Lung microvascular endothelial cell (primary cell): ENCODE measurements around the gene TMCC2. TPM values are rescaled to one million over a fixed set of nuclear protein-coding genes. Genes with fewer than 3 reads are reported as not detected.
A peak's percentile ranks its signal among the peaks of the same experiment; 100 is the strongest.
"Not testable (repeated sequence)": the region's sequence is repeated elsewhere in the genome, so short reads cannot be mapped to it uniquely, and the experiment has no call there.

Experiments used
- DNase-seq, 2 donors: peaks; one replicate each; pipeline versions ENCODE4 v3.0.0 to v3.0.0-alpha.2; 2010; ENCODE audit warnings: low read depth in 2 of 2
- total RNA-seq: library from RNA; depleted of rRNA; stranded (reverse); fragments of >200 nt; gene quantifications from 2 replicates; pipeline ENCODE4 v1.2.1, GENCODE V29; 2014

Gene TMCC2
- total RNA-seq, 1 donor from 2014 or later, result 0.40 TPM

- no peak for DNase-seq
Measured at GRCh38 chr1:205279986-205280385, 52.2 kb downstream of the TMCC2 start.

GRCh38 chr1:205280666-205281395 is 53.1 kb downstream of the TMCC2 start:
- not testable (repeated sequence) for DNase-seq

DNA sequence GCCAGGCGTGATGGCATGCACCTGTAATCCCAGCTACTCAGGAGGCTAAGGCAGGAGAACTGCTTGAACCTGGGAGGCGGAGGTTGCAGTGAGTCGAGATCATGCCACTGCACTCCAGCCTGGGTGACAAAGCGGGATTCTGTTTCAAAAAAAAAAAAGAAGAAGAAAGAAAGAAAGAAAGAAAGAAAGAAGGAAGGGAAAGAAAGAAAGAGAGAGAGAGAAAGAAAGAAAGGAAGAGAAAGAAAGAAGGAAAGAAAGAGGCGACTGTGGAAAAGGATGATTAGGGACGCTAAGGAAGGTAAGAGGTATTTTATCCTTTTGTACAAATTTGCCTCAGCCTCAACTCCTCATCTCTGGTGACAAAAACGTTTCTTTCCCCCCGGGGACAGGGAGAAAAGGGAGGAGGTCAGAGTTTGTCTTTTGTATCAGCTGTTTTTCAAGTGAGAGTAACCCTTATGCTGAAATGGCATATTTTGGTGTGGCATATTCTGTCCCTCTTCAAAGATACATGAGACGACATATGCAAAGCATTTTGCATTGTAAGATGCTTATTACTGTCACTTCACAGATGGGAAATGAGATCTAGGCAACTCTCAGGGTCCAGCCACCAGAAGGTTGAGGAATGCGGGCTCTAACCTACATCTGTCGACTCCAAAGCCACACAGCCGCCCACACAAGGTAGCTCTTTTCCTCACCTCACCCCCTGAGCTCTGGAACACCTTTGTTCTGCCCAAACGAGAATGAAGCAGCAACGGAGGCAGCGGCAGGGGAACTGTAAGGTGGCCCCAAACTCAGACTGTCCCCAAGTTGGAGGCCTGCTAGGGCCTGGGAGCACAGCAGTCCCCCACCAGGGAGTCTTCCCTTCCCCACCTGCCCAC is 55.8 kb downstream of the TMCC2 start:
- no peak for DNase-seq

GRCh38 chr1:205284420-205285144 is 56.8 kb downstream of the TMCC2 start:
- DNase-seq, result peak; percentile 93 to 99

DNA sequence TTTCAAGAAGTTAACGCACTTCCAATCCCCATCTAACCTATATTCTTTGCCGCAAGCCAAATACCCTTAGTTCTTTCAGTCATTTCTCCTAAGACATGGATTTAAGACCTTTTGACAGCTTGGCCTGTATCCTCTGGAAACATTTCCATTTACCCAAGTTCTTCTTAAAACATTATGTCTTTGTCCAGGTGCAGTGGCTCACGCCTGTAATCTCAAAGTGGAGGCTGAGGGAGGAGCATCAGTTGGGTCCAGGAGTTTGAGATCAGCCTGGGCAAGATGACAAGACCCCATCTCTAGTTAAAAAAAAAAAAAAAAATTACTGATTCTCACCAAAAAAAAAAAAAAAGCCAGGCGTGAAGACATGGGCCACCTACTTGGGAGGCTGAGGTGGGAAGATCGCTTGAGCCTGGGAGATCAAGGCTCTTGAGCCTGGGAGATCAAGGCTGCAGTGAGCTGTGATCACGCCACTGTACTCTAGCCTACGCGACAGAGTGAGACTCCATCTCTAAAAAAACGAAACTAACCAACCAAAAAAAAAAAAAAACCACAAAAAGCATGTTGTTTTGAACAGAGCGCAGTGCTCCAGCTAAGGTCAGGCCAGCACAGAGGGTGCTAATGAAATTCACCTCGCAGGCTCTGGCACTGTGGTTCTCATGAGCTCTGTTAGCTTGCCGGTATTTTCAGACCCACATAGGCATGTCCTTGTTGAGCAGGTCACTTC is 57.8 kb downstream of the TMCC2 start:
- DNase-seq, result no peak

GRCh38 chr1:205286335-205286950 is 58.7 kb downstream of the TMCC2 start:
- DNase-seq, result no peak

- no peak for DNase-seq
Measured at GRCh38 chr1:205287076-205287475, 59.3 kb downstream of the TMCC2 start.

GRCh38 chr1:205287767-205288559 is 60.2 kb downstream of the TMCC2 start:
- DNase-seq, result peak; percentile 38 to 54

DNA sequence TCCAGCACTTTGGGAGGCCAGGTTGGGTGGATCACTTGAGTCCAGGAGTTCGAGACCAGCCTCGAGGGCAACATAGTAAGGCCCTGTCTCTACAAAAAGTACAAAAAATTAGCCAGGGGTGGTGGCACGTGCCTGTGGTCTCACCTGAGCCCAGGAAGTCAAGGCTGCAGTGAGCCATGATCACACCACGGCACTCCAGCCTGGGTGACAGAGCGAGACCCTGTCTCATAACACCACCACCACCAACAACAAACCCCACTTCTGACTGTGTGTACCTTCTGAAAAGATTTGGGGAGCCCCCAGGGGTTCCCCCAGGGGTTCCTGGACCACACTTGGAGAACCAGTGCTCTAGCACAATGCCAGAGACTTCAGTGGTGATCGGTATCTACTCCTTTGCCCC is 63.9 kb downstream of the TMCC2 start:
- no peak for DNase-seq

GRCh38 chr1:205293350-205294074 is 65.8 kb downstream of the TMCC2 start:
- no peak for DNase-seq

DNA sequence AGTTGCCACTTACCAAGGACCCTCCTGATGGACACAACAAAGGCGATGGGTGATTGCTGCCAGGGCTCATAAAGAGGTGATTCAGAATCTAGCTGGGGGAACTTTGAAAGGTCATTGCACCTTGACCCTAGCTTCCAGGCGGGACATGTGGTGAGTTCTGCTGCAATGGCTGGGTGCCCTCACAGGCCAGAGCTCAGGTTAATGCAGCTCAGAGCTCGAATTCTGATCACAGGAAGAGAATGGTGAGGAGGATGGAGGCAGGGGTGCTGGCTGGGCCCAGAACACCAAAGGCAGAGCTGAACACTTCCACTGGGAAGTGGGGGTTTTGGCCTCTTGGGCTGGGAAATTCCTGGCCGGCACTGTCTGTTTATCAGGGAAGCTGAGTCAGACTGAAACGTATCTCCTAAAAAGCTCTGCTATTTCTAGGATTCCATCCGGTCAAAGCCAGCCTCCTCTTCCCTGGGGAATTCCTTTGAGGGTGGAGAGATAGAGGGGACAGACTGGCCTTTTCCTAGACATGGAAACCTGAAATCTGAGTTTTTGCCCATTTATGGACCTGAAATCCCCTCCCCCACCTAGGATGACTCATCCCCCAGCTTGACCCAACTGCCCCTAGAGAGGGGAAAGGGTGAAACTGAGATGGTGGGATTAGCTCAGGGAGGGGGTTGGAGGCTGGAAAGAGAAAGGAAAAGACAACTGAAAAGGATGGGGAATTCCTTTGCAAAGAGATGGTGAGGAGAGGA is 66.6 kb downstream of the TMCC2 start:
- DNase-seq, result peak; percentile 95 to 96

GRCh38 chr1:205294934-205295333 is 67.2 kb downstream of the TMCC2 start:
- no peak for DNase-seq

DNA sequence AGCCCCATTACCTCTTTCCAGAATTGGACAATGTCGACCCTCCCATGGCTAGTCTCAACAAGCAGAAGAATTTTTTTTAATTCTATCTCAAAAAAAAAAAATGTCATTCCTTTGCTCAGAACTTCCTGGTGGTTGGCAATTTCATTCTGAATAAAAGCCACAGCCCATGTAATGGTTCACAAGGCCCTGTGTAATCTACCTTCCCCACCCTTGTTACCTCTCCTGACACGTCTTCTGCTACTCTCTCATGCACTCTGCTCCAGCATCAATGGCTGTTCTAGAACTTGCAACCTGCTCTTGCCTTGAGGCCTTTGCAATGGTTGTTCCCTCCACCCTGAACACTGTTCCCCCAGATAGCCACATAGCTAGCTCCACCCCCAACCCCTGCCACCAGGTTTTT is 68.4 kb downstream of the TMCC2 start:
- no peak for DNase-seq

DNA sequence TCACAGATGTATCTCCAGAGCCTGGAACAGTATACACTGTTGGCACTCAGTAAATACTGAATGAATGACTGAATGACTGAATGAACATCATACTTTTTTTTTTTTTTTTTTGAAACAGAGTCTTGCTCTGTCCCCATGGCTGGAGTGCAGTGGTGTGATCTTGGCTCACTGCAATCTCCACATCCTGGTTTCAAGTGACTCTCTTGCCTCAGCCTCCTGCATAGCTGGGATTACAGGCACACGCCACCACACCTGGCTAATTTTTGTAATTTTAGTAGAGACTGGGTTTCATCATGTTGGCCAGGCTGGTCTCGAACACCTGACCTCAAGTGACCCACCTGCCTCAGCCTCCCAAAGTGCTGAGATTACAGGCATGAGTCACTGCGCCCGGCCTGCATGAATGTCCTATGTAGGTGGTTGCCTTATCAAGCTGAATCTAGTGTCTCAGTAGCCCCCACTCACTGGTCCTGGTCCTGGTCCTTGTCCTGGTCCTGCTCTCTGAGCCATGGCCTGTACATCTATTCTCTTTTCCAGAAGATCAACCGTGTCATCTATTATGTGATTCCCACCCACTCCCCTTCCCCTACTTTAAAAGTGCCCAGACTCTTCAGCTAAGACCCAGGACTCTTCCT is 69.9 kb downstream of the TMCC2 start:
- DNase-seq, result not testable (repeated sequence)

GRCh38 chr1:205298191-205298994 is 70.6 kb downstream of the TMCC2 start:
- peak; percentile 64 to 87 for DNase-seq

DNA sequence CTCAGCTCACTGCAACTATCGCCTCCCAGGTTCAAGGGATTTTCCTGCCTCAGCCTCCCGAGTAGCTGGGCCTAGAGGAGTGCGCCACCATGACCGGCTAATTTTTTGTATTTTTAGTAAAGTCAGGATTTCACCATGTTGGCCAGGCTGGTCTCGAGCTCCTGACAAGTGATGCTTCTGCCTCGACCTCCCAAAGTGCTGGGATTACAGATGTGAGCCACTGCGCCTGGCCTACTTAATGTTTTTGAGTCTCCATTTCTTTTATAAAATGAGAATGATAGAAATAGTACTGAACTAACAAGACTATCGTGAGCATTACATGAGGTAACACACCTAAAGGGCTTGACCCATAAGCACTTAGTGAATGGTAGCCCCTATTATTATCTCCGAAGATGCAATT is 72.4 kb downstream of the TMCC2 start:
- no peak for DNase-seq

GRCh38 chr1:205301205-205301821 is 73.6 kb downstream of the TMCC2 start:
- peak; percentile 68 to 92 for DNase-seq
